Activated CD4-positive, alpha-beta T cell treated with anti-CD3 and anti-CD28 coated beads, Interleukin-2, amount 10 ng/mL, durations not matched to agents 7 days and 5 days (primary cell): ENCODE measurements around the gene RC3H2. TPM values are rescaled to one million over a fixed set of nuclear protein-coding genes. Genes with fewer than 3 reads are reported as not detected.
"Not testable (repeated sequence)": the region's sequence is repeated elsewhere in the genome, so short reads cannot be mapped to it uniquely, and the experiment has no call there.

Source experiments
- CTCF ChIA-PET: fragments of 350-600 bp; sonication (Branson Sonifier 250); formaldehyde crosslinking; loops from one replicate; lab custom pipeline; 2021; ENCODE audit warnings: antibody characterized with exemption; lab: Charles Lee
- POLR2A ChIA-PET: fragments of 350-600 bp; sonication (Branson Sonifier 250); formaldehyde crosslinking; loops from one replicate; lab custom pipeline; 2021; ENCODE audit warnings: antibody characterized with exemption; lab: Charles Lee
- DNase-seq: peaks from one replicate; pipeline ENCODE4 v3.0.0-alpha.2; 2020
- H3K27ac Mint-ChIP-seq: one replicate; pipeline ENCODE4 v1.8.0; 2021; ENCODE audit warnings: mild to moderate bottlenecking, moderate library complexity, mixed read lengths
- H3K27me3 Mint-ChIP-seq: one replicate; pipeline ENCODE4 v1.8.0; 2021; ENCODE audit warnings: mixed read lengths
- H3K36me3 Mint-ChIP-seq: one replicate; pipeline ENCODE4 v1.8.0; 2021; ENCODE audit warnings: low read depth, mixed read lengths
- H3K4me1 Mint-ChIP-seq: one replicate; pipeline ENCODE4 v1.8.0; 2021; ENCODE audit warnings: mixed read lengths
- H3K4me3 Mint-ChIP-seq: one replicate; pipeline ENCODE4 v1.8.0; 2021; ENCODE audit warnings: mild to moderate bottlenecking, moderate library complexity, mixed read lengths
- H3K9me3 Mint-ChIP-seq: one replicate; pipeline ENCODE4 v1.8.0; 2021; ENCODE audit warnings: mixed read lengths
- total RNA-seq, 2 experiments: library from RNA; stranded (reverse); gene quantifications; one replicate each; pipeline ENCODE4 v1.2.3, GENCODE V29; 2021

Gene RC3H2
- total RNA-seq, 2 experiments from 2014 or later = 44.1 to 46.8 TPM

DNA sequence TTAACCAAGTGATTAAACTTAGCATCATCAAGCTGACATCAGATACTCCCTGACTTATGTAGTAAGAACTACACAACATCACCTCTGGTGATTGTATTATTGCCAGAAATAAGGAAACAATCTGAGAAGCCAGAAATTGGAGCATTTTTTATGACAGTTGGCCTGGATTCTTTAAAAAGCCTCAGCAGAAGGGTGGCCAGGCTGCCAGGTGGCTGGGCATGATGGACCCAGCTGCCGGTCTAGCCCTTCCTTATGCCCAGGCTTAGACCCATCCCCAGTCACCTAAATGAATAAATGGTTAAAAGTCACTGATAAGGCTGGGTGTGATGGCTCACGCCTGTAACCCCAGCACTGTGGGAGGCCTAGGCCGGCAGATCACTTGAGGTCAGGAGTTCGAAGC is 92.4 kb downstream of the RC3H2 start:
- Mint-ChIP-seq H3K36me3 (peaks cover 10% of the 10 kb centered on the region), H3K27me3 (no peaks in the 10 kb centered on the region), H3K9me3 (no peaks in the 10 kb centered on the region), H3K27ac (no peak overlapping the region), H3K4me3 (no peak overlapping the region), H3K4me1 (peaks cover 38% of the 10 kb centered on the region)
- POLR2A ChIA-PET = no interaction called here
- DNase-seq = no peak
- CTCF ChIA-PET = interaction anchor here (1.6 kb wide), 1 partner anchor 10 kb away, joined by 3 read pairs; no protein-coding TSS in a partner anchor

GRCh38 chr9:122810306-122810946 is 94.7 kb downstream of the RC3H2 start:
- peaks cover 4% of the 10 kb centered on the region for H3K9me3 Mint-ChIP-seq

GRCh38 chr9:122809261-122809660 is 95.9 kb downstream of the RC3H2 start:
- H3K36me3 Mint-ChIP-seq, DNase-seq, H3K27me3 Mint-ChIP-seq, H3K9me3 Mint-ChIP-seq, H3K27ac Mint-ChIP-seq, H3K4me3 Mint-ChIP-seq, POLR2A ChIA-PET: not testable (repeated sequence)
- CTCF ChIA-PET = interaction anchor here (0.6 to 1.6 kb wide), 3 partner anchors 309 to 347 kb away, joined by 3 to 4 read pairs (median 3); no protein-coding TSS in a partner anchor
- peaks cover 28% of the 10 kb centered on the region for H3K4me1 Mint-ChIP-seq

More at GRCh38 chr9:122810306-122810946, 94.7 kb downstream of the RC3H2 start:
- Mint-ChIP-seq H3K27me3 (no peaks in the 10 kb centered on the region), H3K4me1 (peaks cover 30% of the 10 kb centered on the region), H3K4me3 (no peak overlapping the region), H3K36me3 (peaks cover 5% of the 10 kb centered on the region), H3K27ac (peak overlapping the region; percentile 20)
- peak; percentile 75 for DNase-seq
- CTCF ChIA-PET = interaction anchor here (1.0 to 1.5 kb wide), 3 partner anchors 18 to 460 kb away, joined by 3 to 6 read pairs (median 4); partner anchors contain the start of gene PDCL
- POLR2A ChIA-PET = no interaction called here

DNA sequence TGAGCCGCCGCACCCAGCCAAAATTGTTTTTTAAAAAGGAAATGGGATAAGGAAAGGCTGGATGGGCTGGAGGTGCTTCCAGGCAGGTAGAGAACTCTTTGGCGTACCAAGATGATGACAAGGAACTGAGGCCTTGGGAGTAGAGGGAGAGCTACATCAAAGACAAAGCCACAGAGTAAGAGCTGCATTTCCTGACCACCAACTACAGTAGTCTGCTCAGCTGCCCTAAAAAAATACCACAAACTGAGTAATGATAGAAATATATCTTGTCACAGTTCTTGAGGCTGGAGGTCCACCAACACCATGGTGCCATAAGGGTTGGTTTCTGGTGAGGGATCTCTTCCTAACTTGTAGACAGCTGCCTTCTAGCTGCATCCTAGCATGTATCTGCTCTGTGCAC is 97.0 kb downstream of the RC3H2 start:
- H3K4me3 Mint-ChIP-seq = no peak overlapping the region
- CTCF ChIA-PET = interaction anchor here (0.7 to 1.1 kb wide), 3 partner anchors 309 to 346 kb away, joined by 3 to 4 read pairs (median 4); no protein-coding TSS in a partner anchor
- peaks cover 4% of the 10 kb centered on the region for H3K9me3 Mint-ChIP-seq
- H3K4me1 Mint-ChIP-seq = peaks cover 28% of the 10 kb centered on the region
- peaks cover 5% of the 10 kb centered on the region for H3K36me3 Mint-ChIP-seq
- no peak for DNase-seq
- peak overlapping the region; percentile 6 for H3K27ac Mint-ChIP-seq
- H3K27me3 Mint-ChIP-seq = no peaks in the 10 kb centered on the region
- POLR2A ChIA-PET = no interaction called here

DNA sequence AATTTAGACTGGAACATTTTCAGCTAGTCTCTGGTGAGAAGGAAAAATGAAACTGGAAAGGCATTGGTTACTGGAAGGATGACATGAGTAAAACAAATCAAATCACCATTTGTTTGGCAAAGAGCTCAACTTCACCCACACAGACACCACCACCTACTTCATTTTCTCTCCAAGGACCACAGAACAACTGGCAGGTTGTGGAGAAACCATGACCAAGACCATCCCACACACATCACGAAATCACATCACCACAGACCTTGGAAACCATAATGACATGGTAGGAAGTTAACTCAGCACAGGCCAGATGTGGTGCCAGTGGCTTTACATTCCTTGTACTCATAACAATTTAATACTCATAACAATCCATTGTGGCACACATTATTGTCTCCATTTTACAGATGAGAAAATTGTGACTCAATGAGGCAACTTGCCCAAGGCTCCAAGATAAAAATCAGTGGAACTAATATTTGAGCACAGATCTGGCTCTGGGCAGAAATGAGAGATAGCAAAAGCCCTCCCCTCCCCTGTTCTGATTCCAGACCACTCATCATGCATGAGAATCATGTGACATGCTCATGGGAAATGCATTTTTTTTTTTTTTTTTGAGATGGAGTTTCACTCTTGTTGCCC is 97.8 kb downstream of the RC3H2 start:
- CTCF ChIA-PET = interaction anchor here (0.7 to 1.1 kb wide), 2 partner anchors 308 to 326 kb away, joined by 3 to 4 read pairs; no protein-coding TSS in a partner anchor
- H3K4me3 Mint-ChIP-seq = no peak overlapping the region
- H3K36me3 Mint-ChIP-seq = peaks cover 5% of the 10 kb centered on the region
- H3K27me3 Mint-ChIP-seq = no peaks in the 10 kb centered on the region
- peaks cover 28% of the 10 kb centered on the region for H3K4me1 Mint-ChIP-seq
- peak; percentile 17 for DNase-seq
- H3K27ac Mint-ChIP-seq = peak overlapping the region; percentile 39
- POLR2A ChIA-PET = no interaction called here
- H3K9me3 Mint-ChIP-seq = peaks cover 4% of the 10 kb centered on the region

DNA sequence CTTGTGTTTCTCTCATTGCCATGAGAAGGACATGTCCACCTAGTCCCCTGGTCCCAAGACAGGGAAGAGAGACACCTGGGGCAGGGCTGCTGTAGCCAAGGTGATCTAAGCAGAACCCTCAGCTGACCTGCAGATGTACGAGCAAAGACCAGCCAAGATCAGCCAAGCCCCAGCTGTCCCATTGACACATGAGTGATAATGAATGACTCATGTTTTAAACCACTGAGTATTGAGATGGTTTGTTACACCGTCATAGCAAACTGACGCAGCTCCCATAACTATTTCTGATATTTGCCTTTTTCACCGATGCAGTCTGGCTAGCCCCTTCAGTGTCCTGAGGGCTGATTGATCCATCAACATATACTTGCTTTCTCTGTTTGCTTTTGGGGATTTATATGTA is 98.5 kb downstream of the RC3H2 start:
- CTCF ChIA-PET = interaction anchor here (0.9 kb wide), 1 partner anchor 308 kb away, joined by 3 read pairs; no protein-coding TSS in a partner anchor
- Mint-ChIP-seq H3K4me1 (peaks cover 28% of the 10 kb centered on the region), H3K27me3 (no peaks in the 10 kb centered on the region), H3K27ac (no peak overlapping the region), H3K9me3 (peaks cover 4% of the 10 kb centered on the region), H3K36me3 (peaks cover 5% of the 10 kb centered on the region), H3K4me3 (no peak overlapping the region)
- no peak for DNase-seq
- POLR2A ChIA-PET = no interaction called here

- H3K4me1 Mint-ChIP-seq = no peaks in the 10 kb centered on the region
- no peaks in the 10 kb centered on the region for H3K27me3 Mint-ChIP-seq
- no peaks in the 10 kb centered on the region for H3K36me3 Mint-ChIP-seq
- H3K27ac Mint-ChIP-seq = no peak within 1 kb of the TSS
- DNase-seq = no peak
- no peaks in the 10 kb centered on the region for H3K9me3 Mint-ChIP-seq
- no peak within 1 kb of the TSS for H3K4me3 Mint-ChIP-seq
- POLR2A ChIA-PET = no interaction called here
- CTCF ChIA-PET = no interaction called here
These were observed 104.8 kb downstream of the RC3H2 start, which contains the start of gene OR1K1 for GRCh38 chr9:122800066-122801060. OR1K1 (plus strand) TSS chr9:122800123; CDS start chr9:122800123, 0 bp downstream.

DNA sequence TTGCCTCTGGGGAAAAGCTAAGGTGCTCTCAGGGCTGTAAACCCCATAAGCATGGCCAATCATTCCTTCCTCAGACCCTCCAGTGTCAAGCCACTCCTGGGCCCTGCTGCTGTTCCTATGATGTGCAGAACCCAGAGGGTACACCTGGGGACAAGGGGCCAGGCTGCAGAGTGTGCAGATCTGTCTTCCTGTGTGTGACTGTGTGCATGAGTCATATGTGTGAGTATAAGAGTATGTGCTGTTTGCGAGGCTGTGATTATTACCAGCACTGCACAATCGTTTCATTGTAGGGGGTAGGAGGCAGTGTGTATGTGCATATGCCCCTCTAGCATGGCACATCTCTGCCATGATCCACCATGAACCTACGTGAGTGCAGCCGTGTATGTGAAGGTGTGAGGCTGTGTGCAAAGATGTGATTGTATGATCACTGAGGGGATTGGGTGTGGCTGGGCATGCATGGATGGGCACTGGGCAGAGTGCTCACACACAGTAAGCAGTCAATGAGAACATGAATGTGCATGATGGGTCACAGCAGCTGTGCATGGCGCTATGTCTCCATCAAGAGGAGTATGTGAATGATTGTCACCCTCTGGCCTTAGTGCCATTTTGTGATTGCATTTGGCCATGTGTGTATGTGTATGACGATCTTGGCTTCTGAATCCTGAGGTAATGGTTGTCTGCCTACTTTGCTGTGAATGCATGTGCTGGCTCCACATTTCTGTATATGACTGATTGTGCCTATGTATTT is 107.7 kb downstream of the RC3H2 start:
- Mint-ChIP-seq H3K36me3 (no peaks in the 10 kb centered on the region), H3K27ac (no peak overlapping the region), H3K4me3 (no peak overlapping the region), H3K4me1 (no peaks in the 10 kb centered on the region), H3K9me3 (no peaks in the 10 kb centered on the region), H3K27me3 (no peaks in the 10 kb centered on the region)
- ChIA-PET CTCF (no interaction called here), POLR2A (no interaction called here)
- no peak for DNase-seq

Other genes with a start within 250 kb of the RC3H2 start
- under 1 TPM in 1 of 2 experiments, not detected in 1; 0.21 TPM for gene OR1B1, start 247.7 kb downstream of the RC3H2 start, total RNA-seq
- gene OR1L1, start 243.6 kb downstream of the RC3H2 start, total RNA-seq = not detected
- gene OR1L3, start 230.2 kb downstream of the RC3H2 start, total RNA-seq = not detected
- not detected for gene OR1L4, start 181.4 kb downstream of the RC3H2 start, total RNA-seq
- not detected for gene OR1L6, start 163.1 kb downstream of the RC3H2 start, total RNA-seq
- not detected for gene OR5C1, start 116.4 kb downstream of the RC3H2 start, total RNA-seq
- gene OR1K1, start 105.2 kb downstream of the RC3H2 start, total RNA-seq = not detected
- 10 to 100 TPM; 22.4 to 25.2 TPM for gene PDCL, start 76.8 kb downstream of the RC3H2 start, total RNA-seq
- 10 to 100 TPM; 11.8 to 12.2 TPM for gene ZBTB6, start 8.0 kb upstream of the RC3H2 start, total RNA-seq
- 1 to 10 TPM; 7.3 to 9.6 TPM for gene ZBTB26, start 26.2 kb upstream of the RC3H2 start, total RNA-seq
- 10 to 100 TPM; 28.4 to 32.9 TPM for gene RABGAP1, start 35.7 kb upstream of the RC3H2 start, total RNA-seq
- 1 to 10 TPM in 1 of 2 experiments, under 1 TPM in 1; 0.94 to 1.3 TPM for gene GPR21, start 128.3 kb upstream of the RC3H2 start, total RNA-seq